Measurements from ENCODE around the gene PGM2.
"Not testable (repeated sequence)": the region's sequence is repeated elsewhere in the genome, so short reads cannot be mapped to it uniquely, and the experiment has no call there.

PGM2 gene

GRCh38 chr4:37826295-37827029, at the start of gene PGM2:
TSS of gene PGM2 (plus strand) at chr4:37826686. CDS start at chr4:37826733, 47 bp downstream.
- no peak for DNase-seq

DNA sequence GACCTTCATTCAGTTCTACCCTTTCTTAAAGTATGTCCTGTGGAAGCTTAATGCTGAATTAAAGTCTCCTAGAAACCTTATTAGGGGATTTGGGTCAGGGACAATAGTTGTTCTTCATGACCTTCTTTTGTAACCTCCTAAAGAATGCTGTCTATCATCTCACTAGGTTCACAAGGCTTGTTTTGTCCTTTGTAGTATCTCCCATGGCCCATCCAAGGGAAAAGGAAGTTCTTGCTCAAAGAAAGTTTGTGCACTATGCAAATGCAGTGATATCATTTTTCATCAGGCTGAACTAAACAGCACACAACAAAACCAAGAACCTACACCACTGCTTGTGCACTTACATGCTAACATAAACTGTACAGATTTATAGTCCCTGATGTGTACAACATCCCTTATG, 46.6 kb upstream of the PGM2 start:
- no peak for DNase-seq

GRCh38 chr4:37780444-37781130, 45.9 kb upstream of the PGM2 start:
- no peak for DNase-seq

DNA sequence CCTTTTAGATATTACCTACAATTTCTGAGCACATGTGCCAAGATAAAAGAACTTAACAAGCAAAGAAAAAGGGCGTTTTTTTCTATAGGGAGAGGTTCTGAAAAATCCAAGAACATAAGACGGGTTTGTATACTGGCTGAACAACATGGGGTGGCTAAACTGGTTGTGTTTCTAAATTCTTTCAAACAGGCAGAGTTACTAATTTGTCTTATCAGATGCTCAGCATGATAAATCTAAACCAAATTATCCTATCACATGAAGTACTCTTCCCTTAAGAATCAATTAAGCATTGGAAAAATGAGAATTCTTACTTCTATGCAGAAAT, 45.4 kb upstream of the PGM2 start:
- no peak for DNase-seq

GRCh38 chr4:37786267-37786666, 40.2 kb upstream of the PGM2 start:
- not testable (repeated sequence) for DNase-seq

DNA sequence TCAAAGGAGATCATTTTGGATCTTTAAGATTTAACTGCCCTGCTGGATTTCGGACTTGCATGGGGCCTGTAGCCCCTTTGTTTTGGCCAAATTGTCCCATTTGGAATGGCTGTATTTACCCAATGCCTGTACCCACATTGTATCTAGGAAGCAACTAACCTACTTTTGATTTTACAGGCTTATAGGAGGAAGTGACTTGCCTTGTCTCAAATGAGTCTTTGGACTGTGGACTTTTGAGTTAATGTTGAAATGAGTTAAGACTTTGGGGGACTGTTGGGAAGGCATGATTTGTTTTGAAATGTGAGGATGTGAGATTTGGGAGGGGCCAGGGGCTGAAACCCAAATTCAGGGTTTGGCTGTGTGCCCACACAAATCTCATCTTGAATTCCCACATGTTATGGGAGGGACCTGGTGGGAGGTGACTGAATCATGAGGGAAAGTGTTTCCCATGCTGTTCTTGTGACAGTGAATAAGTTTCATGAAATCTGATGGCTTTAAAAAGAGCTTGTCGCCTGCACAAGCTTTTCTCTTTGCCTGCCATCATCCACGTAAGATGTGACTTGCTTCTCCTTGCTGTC, 38.5 kb upstream of the PGM2 start:
- DNase-seq: not testable (repeated sequence)

GRCh38 chr4:37788819-37789218, 37.7 kb upstream of the PGM2 start:
- DNase-seq: no peak

DNA sequence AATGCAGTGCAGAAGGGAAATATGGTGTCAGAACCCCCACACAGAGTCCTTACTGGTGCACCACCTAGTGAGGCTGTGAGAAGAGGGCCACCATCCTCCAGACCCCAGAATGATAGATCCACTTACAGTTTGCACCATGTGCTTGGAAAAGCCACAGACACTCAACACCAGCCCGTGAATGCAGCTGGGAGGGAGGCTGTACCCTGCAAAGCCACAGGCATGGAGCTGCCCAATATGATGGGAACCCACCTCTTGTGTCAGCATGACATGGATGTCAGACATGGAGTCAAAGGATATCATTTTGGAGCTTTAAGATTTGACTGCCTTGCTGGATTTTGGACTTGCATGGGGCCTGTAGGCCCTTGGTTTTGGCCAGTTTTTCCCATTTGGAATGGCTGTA, 34.2 kb upstream of the PGM2 start:
- no peak for DNase-seq

DNA sequence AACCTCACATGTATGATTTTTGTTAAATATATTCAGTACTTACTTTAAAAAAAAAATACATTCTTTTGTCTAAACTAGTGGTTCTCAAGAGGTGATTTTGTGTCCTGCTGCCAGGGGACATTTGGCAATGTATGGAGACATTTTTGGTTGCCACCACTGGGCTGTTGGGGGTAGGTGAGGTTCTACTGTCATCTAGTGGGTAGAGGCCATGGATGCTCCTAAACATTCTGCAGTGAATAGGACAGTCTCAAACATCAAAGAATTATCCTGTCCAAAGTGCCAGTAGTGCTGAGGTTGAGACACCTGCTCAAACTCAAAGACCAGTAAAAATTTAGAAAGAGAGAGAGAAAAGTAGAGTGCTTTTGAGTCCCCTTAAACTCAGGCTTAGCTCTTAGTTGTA, 32.9 kb upstream of the PGM2 start:
- no peak for DNase-seq

DNA sequence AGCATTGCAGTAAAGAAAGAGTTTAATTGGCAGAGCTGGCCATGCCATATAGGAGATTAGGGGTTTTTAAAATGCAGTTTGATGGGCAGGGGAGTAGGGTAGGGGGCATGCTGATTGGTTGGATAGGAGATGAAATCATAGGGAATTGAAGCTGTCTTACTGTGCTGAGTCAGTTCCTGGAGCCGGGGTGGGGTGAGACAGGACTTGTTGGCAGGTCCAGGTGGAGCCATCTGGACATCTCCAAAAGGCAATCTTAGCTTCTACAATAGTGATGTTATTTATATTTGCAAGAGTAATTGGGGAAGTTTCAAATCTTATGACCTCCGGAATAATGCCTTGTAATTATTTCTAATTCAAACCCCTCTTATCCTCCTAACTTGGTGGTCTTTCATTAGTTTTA, 32.4 kb upstream of the PGM2 start:
- DNase-seq: no peak

DNA sequence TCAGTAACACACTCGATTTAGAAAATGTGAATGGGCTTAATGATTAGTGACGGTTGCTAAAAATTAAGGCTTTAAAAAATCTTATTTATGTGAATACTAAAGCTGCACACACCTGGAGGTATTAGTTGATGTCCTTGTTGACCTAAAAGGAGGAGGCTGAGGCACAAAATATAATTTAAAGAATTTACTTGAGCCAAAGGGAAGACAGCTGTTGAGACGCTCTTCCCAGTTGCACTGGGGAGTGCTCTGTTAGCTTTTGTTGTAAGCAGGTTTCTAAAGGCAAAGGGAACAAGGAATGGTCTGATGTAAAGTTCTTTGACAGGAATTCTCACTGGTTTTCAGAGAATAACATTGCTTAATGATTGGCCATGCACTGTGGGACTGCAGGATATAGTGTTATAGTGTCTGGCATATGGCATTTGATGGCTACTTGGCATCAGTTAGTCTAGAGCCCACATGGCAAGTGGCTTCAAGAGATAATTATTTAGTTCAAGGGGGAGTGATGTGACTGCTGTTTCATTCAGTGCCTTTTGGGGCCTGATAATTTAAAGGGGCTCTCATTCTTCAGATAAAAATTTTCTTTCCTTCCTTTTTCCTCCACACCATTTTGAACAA, 30.8 kb upstream of the PGM2 start:
- DNase-seq: no peak

DNA sequence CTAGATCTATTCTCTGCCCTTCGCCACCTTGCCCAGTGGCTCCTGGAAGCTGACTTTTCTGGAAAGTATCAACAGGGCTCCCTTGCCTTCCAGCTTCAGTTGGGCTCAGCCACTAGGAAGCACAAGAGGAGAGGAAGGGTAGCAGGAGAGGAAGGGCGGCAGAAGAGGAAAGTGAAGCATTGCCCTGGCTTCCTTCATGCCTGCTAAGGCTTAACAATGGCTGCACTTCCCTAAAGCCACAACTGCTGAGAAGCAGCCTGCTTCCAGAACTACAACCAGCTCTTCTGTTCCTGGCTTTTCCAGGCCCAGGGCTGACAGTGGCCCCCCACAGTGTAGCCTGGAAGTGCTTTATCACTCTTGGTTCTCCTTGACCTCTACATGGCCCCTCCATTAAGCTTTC, 29.1 kb upstream of the PGM2 start:
- DNase-seq: no peak

DNA sequence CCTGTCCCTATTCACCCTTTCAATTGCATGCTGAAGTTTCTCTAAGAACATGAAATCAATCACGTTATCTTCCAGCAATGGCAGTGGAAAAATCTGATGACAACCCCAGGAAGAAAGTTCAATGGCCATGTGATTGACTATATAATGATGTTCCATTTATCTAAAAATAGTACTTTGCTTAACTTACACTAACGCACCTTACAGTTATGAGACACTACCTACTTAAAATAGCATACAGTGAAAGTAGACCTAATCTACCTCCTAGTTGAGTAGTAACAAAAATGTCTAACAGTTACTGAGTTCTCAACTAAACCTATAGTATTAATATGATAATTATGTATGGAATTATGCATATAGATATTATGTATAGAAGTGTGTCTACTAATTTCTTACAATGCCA, 28.6 kb upstream of the PGM2 start:
- DNase-seq: no peak

DNA sequence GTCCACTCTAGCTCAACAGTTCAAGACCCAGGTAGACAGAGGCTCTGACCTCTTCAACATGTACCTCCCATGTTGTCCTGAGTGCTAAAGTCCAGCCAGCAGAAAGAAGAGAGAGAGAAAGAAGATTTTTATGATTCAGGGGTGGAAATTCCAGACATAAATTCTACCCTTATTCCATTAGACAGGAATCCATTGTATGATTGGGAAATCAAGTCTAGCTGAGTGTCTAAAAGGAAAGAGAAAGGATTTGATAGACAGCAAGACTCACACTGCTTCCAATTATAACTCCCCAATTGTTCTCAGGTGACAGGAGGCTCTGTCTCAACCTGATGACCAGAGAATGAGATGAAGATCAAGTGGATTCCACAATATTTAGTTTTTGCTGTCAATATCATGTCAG, 27.9 kb upstream of the PGM2 start:
- no peak for DNase-seq

GRCh38 chr4:37799941-37800554, 26.4 kb upstream of the PGM2 start:
- no peak for DNase-seq

GRCh38 chr4:37802068-37802666, 24.3 kb upstream of the PGM2 start:
- DNase-seq: no peak

DNA sequence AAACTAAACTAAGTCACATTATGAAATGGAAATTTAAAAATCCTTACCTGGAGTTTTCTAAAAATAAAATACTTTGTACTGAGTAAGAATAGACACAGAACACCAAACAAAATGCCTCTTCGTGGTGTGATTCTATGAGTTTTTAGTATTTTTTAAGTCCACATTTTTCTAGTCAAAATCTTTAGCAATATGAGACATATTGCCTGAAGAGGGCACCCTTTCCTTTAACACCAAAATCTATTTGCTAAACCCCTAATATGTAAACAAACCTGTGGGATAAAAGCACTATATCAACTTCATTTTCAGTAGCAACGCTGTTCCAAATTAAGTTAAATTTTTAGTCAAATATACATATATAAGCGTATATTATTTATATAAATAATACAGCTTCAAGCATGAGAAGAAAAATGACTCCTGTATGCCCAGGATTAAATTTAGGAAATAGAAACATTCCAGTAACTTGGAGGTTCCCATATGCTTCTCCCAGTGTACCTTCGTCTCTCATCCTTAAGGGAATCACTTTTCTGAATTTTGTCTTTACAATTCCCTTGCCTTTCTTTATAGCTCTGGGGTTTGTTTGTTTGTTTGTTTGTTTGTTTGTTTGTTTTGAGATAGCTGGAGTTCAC, 23.0 kb upstream of the PGM2 start:
- DNase-seq: no peak

DNA sequence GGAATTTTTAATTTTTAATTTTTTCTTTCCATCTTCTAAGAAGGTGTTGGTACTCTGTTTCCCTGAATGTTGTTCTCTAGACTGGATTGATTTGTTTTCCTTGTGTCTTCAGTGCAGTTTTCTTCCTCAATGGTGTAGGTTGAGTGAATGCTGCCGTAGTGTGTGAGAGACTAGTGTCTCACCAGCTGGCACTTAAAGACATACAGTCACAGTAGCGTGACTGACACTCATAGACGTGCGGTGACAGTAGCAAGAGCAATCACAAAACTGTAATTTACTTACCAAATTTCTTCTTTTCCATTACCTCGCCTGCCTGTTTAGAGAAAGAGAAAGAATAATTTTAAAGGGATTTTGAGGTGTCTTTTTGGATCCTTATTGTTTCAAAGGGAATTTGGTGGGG, 21.4 kb upstream of the PGM2 start:
- DNase-seq: no peak

DNA sequence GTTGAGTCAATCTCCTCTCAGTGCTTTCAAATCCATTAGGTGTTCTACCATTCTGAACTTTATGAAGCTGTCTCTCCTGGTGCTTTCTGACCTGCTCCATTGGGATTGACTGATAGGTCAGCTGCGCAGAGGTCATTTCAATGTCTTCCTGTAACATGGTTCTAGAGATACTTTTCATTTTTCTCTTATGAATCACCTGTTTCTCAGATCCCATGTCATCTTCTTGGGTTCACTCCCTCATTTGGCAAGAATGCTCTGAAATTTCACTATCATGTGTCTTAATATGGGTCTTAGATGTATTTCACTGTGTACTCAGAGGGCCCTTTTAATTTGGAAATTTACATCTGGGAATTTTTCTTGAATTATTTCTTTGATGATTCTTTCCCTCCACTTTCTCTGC, 13.8 kb upstream of the PGM2 start:
- DNase-seq: no peak

- no peak for DNase-seq
Measured at GRCh38 chr4:37815591-37815990, 10.9 kb upstream of the PGM2 start.

GRCh38 chr4:37816006-37816405, 10.5 kb upstream of the PGM2 start:
- DNase-seq: no peak

DNA sequence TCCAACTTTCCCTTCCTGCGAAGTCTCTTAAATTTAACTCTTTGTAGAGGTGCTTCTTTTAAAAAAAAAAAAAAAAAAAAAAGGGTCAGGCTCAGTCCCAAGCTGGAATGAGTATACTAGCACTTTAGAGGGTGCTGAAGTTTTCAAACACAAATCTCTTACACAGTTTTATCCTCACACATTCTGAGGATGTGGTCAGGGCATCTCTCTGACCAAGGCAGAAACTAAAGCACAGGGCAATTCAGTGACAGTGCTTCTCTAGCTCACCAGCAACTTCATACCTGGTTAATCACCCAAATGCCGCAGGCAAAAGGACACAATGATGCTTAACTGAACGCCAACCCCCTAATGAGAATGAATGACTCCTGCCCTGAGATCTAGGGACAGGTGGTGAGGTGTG, 9.8 kb upstream of the PGM2 start:
- DNase-seq: no peak

- no peak for DNase-seq
Measured at GRCh38 chr4:37818752-37819151, 7.7 kb upstream of the PGM2 start.
